DLD1 (cell line): ENCODE data around the gene PIP5K1C.
"Not testable (repeated sequence)": the region's sequence is repeated elsewhere in the genome, so short reads cannot be mapped to it uniquely, and the experiment has no call there.

Source experiments
- in situ Hi-C: cut with HindIII; loops from 2 replicates; pipeline ENCODE4 v1.10.0; 2017; ENCODE audit warnings: low sequenced_read_pairs

Gene PIP5K1C

DNA sequence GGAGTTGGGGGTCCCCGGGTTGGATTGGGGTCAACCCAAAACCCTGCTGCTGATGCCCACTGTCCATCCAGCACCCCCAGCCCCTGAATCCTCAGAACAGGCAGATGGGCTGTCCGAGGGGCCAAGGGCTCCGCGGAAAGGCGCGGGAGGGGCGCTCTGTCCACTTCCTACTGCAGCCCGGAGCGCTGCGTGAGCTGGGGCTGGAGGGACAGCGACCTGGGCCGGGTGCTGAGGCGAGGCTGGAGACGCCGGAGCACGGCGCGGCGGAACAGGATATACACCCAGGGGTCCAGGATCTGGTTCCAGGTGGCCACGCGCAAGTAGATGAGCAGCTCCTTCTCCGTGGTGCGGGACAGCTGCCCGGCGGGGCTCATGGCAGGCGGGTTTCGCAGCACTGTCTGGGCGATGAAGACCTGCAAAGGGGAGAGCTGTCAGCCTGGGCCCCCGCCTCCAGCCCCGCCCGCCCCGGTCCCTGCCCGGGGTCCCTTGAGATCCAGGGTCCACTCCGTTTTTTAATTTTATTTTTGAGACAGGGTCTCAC lies 104.7 kb downstream of the PIP5K1C start:
- in situ Hi-C loops, result no loop called here

DNA sequence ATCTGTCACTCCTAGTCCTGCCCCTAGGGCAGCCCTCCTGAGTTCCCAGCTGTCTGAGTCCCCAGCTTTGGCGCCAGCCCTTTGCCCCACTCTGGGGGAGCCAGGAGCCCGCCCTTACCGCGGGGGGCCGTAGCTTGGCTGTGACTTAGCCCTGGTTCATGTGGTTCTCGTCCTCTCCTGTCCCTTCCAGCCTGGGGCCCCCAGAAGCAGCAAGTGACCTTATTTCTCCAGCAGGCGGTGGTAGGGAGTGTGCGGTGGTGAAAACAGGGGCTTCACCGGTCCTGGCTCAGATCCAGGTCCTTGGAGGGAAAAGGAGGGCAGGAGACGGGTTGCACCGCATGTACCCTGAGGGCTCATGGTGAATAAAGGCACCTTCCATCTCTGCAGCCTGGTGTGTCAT lies 107.1 kb downstream of the PIP5K1C start:
- in situ Hi-C loops, result no loop called here

DNA sequence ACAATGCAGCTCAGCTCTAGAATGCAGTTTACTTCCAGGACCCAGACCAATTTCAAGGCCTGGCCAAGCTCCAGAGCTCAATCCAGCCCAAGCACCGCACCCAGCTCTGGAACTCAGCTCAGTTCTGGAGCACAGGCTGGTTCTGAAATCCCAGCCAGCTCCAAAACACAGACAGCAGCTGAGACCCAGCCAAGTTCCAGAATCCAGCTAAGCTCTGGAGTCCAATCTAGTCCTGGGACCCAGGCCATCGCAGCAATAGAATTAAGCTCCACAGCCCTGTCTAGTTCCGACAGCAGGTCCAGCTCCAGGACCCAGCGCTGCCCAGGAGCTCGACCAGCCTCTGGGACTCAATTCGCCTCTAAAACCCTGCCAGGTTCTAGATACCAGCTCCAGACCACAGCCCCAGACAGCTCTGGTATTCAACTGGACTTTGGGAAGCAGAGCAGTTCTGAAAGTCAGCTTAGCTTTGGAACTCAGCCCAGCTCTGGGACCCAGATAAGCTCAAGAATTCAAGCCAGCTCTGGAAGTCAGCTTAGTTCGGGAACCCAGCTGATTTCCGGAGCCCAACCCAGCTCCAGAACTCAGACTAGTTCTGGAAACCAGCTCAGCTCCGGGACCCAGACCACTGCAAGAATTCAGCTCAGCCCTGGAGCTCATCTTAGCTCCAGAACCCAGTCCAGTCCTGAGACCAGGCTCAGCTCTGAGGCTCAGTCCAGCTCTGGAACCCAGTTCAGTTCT lies 108.2 kb downstream of the PIP5K1C start:
- in situ Hi-C loops, result no loop called here

DNA sequence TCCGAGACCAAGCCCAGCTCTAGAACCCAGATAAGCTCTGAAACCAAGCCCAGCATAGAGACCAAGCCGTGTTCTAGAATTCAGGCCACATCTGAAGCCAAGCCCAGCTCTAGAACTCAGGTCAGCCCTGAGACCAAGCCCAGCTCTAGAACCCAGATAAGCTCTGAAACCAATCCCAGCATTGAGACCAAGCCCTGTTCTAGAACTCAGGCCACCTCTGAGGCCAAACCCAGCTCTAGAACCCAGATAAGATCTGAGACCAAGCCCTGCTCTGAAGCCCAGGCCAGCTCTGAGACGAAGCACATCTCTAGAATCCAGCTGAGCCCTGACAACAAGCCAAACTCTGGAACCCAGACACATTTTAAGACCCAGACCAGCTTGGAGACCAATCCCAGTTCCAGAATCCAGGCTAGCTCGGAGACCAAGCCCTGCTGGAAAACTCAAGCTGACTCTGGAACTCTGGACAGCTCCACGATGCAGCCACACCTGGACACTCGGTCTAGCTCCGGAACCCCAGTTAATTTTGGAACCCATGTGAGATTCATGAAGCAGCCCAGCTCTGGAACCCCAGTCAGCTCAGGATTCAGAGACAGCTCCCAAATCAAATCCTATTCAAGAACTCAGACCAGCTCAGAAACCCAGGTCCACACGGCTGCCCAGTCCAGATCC lies 109.1 kb downstream of the PIP5K1C start:
- in situ Hi-C loops, result no loop called here

DNA sequence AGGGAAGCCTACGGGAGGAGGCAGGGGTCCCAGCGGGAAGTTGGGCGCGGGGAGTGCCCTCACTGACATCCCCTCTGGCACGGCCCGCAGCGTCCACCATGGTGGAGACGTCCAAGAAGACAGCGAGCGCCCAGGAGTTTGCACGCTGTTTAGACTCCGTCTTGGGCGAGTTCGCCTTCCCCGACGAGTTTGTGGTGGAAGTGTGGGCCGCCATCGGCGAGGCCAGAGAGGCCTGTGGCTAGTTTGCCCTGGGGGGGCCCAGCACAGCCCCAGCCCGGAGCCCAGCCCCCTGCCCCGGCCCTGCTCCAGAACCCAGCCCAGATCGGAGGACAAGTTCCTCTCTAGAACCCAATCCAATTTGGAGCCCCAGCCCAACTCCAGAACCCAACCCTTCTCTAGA lies 110.3 kb downstream of the PIP5K1C start:
- in situ Hi-C loops, result no loop called here

DNA sequence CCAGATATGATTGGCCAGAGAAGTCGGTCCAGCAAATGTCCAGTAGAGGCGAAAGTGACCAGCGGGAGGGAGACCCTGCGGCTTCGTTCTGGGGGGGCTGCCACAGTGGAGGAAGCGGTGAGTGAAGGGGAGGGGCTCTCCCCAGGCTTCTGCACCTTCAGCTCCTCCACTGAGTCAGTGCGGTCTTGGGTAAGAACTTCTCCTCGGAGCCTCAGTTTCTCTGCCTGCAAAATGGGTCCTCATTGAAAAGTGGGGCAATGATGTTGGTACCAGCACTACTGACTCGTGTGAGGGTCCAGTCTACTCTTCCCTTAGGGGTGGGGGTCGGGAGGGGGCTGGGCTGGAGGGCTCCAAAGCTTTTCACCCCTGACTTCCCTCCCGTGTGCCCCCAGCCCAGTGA lies 110.8 kb downstream of the PIP5K1C start:
- in situ Hi-C loops, result no loop called here

DNA sequence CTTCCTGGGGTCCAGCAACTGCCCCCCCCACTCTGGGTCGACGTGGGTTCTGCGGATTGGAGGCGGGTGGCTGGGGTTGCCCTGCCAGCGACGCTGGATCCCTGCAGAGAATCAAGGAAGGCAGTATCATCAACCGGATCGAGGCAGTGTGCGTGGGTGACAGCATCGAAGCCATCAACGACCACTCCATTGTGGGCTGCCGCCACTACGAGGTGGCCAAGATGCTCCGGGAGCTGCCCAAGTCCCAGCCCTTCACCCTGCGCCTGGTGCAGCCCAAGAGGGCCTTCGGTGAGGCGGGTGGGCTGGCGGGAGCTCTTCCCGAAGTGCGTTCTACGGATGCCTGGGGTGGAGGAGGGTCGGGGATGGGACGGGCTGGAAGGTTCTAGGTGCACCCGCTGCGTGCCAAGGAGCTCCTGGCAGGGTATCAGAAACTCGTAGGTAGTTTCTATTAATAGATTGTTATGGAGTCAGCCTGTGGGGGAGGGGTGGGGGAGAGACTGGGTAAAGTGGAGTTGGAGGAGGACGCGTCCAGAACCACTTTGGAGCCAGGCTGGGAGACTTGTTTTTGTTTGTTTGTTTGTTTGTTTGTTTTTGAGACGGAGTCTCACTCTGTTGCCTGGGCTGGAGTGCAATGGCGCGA lies 113.4 kb downstream of the PIP5K1C start:
- in situ Hi-C loops, result no loop called here

DNA sequence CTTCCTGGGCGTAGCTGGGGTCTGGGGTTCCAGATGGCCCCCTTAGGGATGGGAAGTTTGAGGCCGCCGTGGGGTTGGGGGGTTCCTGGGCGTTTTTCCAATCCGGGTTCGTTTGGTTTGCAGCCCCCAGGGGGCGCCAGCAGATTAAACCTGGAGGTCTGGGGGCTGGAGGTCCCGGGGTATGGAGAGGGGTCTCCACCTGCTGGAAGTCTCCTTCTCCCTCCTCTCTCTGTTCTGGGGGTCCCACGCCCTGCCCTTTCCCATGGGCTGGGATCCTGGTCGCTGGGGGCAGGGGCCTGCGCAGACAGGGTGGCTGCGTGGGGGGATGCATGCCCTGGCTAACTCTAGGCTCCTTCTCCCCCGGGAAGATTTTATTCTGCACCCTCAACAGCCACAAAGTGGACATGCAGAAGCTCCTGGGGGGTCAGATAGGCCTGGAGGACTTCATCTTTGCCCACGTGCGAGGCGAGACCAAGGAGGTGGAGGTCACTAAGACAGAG lies 114.1 kb downstream of the PIP5K1C start:
- in situ Hi-C loops, result no loop called here

DNA sequence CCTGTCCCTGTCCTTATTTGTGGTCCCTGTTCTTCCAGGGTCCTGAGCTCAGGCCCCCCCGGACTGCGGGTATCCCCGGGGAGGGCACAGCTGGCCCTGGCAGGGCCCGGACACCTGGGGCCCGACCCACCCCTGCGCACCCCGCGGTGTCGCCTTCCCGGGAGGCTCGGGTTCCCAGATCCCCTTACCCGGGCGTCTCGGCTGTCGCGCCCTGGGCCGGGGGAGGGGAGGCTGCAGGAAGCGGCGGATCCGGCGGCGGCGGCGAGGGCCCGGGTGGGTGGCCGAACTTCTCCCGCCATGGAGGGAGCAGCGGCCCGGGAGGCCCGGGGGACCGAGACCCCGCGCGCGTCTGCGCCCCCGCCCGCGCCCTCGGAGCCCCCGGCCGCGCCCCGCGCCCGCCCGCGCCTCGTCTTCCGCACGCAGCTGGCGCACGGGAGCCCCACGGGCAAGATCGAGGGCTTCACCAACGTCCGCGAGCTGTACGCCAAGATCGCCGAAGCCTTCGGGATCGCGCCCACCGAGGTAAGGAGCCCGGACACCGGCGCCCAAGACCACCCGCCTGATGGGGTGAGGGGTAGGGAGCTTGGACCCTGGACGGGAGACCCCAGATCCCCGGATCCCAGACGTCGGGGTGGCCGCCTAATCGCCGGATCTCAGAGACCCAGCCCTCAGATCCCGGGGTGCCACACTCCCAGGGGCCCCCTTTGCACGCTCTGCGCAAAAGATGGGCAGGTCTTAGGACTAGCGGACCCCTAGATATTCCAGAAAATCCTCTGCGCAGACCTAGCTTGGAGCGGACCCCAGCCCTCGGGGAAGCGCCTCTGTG lies 114.8 kb downstream of the PIP5K1C start, which contains the start of gene GIPC3:
TSS of gene GIPC3 (plus strand) at position 178 of the 826 bp plus-strand sequence. CDS start at position 298, 120 bp downstream.
- in situ Hi-C loops, result no loop called here

DNA sequence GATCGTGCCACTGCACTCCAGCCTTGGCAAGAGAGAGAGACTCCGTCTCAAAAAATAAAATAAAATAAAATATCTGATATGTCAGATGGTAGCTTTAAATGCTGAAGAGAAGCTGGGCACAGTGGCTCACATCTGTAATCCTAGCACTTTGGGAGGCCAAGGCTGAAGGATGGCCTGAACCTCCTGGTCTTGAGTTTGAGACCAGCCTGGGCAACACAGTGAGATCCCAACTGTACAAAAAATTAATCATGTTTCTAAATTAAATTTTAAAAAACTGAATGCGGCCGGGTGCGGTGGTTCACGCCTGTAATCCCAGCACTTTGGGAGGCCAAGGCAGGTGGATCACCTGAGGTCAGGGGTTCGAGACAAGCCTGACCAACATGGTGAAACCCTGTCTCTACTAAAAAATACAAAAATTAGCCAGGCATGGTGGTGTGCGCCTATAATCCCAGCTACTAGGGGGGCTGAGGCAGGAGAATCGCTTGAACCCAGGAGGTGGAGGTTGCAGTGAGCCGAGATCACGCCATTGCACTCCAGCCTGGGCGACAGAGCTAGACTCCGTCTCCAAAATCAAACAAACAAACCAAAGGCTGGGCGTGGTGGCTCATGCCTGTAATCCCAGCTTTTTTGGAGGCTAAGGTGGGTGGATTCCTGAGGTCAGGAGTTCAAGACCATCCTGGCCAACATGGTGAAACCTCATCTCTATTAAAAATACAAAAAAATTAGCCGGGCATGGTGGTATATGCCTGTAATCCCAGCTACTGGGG lies 116.0 kb downstream of the PIP5K1C start:
- in situ Hi-C loops, result not testable (repeated sequence)

DNA sequence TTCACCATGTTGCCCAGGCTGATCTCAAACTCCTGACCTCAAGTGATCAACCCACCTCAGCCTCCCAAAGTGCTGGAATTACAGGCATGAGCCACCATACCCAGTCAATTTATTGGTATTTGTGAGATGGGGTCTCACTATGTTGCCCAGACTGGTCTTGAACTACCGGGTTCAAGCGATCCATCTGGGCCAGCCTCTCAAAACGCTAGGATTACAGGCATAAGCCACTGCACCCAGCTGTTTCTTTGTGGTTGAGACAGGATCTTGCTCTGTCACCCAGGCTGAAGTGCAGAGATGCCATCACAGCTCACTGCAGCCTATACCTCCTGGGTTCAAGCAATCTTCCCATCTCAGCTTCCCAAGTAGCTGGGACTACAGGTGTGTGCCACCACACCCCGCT lies 118.5 kb downstream of the PIP5K1C start:
- in situ Hi-C loops, result not testable (repeated sequence)
